ENCODE measurements around the gene SYNGR1.

SYNGR1 gene

DNA sequence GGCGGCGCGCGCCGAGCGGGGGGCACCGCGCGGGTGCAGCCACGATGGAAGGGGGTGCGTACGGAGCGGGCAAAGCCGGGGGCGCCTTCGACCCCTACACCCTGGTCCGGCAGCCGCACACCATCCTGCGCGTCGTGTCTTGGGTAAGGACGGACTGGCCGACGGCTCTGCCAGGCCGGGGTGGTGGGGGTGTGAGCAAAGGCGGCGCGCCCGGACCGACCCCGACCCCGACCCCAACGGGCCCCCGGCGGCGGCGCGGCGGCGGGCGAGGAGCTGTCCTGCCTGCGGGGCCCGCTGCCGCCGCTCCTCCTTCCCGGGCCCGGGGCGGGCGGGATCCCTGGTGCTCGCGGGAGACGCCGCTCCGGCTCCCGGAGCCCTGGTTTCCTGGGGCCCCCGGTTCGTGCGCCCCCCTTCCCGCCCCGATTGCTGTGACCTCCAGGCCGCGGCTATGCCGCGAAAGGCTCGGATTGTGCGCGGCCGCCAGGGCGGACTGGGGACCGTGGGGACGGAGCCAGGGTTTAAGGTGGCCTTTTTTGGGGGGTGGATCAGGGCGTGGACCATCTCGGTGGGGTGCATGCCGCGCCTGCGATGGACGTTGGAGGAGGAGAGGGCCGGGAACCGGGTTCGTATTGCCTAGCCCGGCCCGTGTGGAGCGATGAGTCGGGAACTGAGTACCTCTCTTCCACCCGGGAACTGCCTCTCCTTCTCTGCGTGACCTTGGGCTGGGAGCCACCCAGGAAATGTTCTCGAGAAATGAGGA lies at the start of gene SYNGR1:
Gene SYNGR1, plus strand, starts transcription at position 25 of the 760 bp plus-strand sequence. Its CDS starts 20 bp downstream, at position 45.
- TF ChIP-seq USF1 (IDR thresholded peaks at IDR 0.05): no peak
- TF ChIP-seq ZBTB7A (IDR thresholded peaks at IDR 0.05; ENCODE audit: low read depth): peak; percentile 82

DNA sequence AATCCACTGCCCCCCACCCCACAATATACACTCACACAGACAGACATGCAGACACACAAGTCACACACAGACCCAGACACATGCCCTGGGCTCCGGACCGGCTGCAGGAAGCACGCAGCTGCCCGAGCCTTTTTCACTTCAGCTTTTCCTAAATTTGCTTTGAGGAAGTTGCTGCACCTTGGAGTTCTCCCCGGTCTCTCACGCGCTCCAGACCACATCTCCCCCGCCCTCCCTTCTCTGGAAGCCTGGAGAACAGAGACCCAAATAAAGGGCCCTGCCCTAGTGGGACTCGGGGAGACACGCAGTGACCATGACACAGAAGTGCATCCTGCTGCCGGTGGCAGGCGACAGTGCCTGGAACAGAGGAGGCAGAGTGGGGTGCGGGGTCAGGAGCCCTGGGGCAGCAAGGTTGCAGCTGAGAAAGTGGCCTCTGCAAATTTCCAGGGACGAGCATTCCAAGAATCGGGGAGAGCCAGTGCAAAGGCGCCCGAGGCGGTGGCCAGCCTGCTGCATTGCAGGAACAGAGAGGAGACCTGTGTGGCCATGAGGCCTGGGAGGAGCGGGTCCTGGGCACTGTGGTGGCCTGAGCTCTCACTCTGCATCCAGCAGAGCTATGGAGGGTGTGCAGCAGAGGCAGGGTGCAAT lies 49.5 kb upstream of the SYNGR1 start:
- no peak; the same call in 1 of the 2 replicates for TF ChIP-seq MAX (IDR thresholded peaks at IDR 0.05)
- no peak for TF ChIP-seq CREB1 (IDR thresholded peaks at IDR 0.05; ENCODE audit: low read depth)
- TF ChIP-seq YY1 (IDR thresholded peaks at IDR 0.05; ENCODE audit: low read depth): no peak
- TF ChIP-seq REST (IDR thresholded peaks at IDR 0.05; ENCODE audit: low read depth): no peak
- TF ChIP-seq EGR1 (IDR thresholded peaks at IDR 0.05): no peak
- TF ChIP-seq EP300 (IDR thresholded peaks at IDR 0.05; ENCODE audit: borderline replicate concordance): no peak

DNA sequence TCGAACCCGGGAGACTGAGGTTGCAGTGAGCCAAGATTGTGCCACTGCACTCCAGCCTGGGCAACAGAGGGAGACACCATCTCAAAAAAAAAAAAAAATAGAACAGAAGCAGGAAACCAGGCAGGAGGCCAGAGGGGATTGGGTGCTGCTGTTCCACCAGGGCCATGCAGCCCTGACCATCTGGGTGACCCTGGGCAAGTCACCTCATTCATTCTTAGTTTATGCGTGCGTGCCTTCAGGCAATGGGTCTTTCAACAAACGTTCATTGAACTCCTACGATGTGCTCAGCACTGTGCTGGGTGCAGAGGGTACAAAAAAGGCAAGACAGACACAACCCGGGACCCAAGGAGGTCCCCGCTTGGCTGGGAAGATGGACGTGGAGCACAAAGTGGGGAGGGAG lies 48.7 kb upstream of the SYNGR1 start:
- TF ChIP-seq YY1 (IDR thresholded peaks at IDR 0.05; ENCODE audit: low read depth) (no peak), TAF1 (IDR thresholded peaks at IDR 0.05; ENCODE audit: low read depth) (no peak), TEAD4 (IDR thresholded peaks at IDR 0.05) (no peak), CEBPB (IDR thresholded peaks at IDR 0.05) (no peak), FOXM1 (IDR thresholded peaks at IDR 0.05; ENCODE audit: borderline replicate concordance, low read depth) (no peak), TCF12 (IDR thresholded peaks at IDR 0.05; ENCODE audit: low read depth) (no peak), CREB1 (IDR thresholded peaks at IDR 0.05; ENCODE audit: low read depth) (no peak), USF1 (IDR thresholded peaks at IDR 0.05) (no peak), NFIC (IDR thresholded peaks at IDR 0.05) (no peak), MAX (IDR thresholded peaks at IDR 0.05) (no peak), ZBTB7A (IDR thresholded peaks at IDR 0.05; ENCODE audit: low read depth) (no peak), RAD21 (IDR thresholded peaks at IDR 0.05; ENCODE audit: low read depth) (no peak), REST (IDR thresholded peaks at IDR 0.05; ENCODE audit: low read depth) (no peak), EGR1 (IDR thresholded peaks at IDR 0.05) (no peak), EP300 (IDR thresholded peaks at IDR 0.05; ENCODE audit: borderline replicate concordance) (no peak)

- TF ChIP-seq TCF12 (IDR thresholded peaks at IDR 0.05; ENCODE audit: low read depth) (no peak), USF1 (IDR thresholded peaks at IDR 0.05) (no peak), CEBPB (IDR thresholded peaks at IDR 0.05) (no peak), CREB1 (IDR thresholded peaks at IDR 0.05; ENCODE audit: low read depth) (no peak), TEAD4 (IDR thresholded peaks at IDR 0.05) (no peak), MAX (IDR thresholded peaks at IDR 0.05) (no peak), FOXM1 (IDR thresholded peaks at IDR 0.05; ENCODE audit: borderline replicate concordance, low read depth) (no peak), YY1 (IDR thresholded peaks at IDR 0.05; ENCODE audit: low read depth) (no peak), RAD21 (IDR thresholded peaks at IDR 0.05; ENCODE audit: low read depth) (no peak), ZBTB7A (IDR thresholded peaks at IDR 0.05; ENCODE audit: low read depth) (no peak), EP300 (IDR thresholded peaks at IDR 0.05; ENCODE audit: borderline replicate concordance) (no peak; the same call in 1 of the 2 replicates), TAF1 (IDR thresholded peaks at IDR 0.05; ENCODE audit: low read depth) (no peak), REST (IDR thresholded peaks at IDR 0.05; ENCODE audit: low read depth) (no peak), EGR1 (IDR thresholded peaks at IDR 0.05) (no peak), NFIC (IDR thresholded peaks at IDR 0.05) (no peak)
Measured at GRCh38 chr22:39301926-39302325, 47.9 kb upstream of the SYNGR1 start.
